Activated CD8-positive, alpha-beta memory T cell treated with anti-CD3 and anti-CD28 coated beads for 48 hours (primary cell): ENCODE data around the gene C19orf38.
"Not testable (repeated sequence)": the region's sequence is repeated elsewhere in the genome, so short reads cannot be mapped to it uniquely, and the experiment has no call there.

Source experiments
- DNase-seq, 3 experiments: peaks; one replicate each; pipeline ENCODE4 v3.0.0-alpha.2; 2020; ENCODE audit warnings: low read depth in 2 of 3, low spot score in 2 of 3

C19orf38 gene

GRCh38 chr19:10872546-10873107 is 24.4 kb downstream of the C19orf38 start:
- no peak for DNase-seq

GRCh38 chr19:10874024-10874423 is 25.8 kb downstream of the C19orf38 start:
- no peak for DNase-seq

GRCh38 chr19:10876459-10877240 is 28.4 kb downstream of the C19orf38 start:
- DNase-seq, result no peak

- DNase-seq, result not testable (repeated sequence)
Measured at GRCh38 chr19:10877608-10878007, 29.4 kb downstream of the C19orf38 start.

- DNase-seq, result no peak
Measured at GRCh38 chr19:10878253-10878652, 30.0 kb downstream of the C19orf38 start.

- no peak for DNase-seq
Measured at GRCh38 chr19:10881403-10882107, 33.3 kb downstream of the C19orf38 start.

- no peak for DNase-seq
Measured at GRCh38 chr19:10882108-10882457, 33.9 kb downstream of the C19orf38 start.

- DNase-seq, result no peak
Measured at GRCh38 chr19:10884274-10884673, 36.1 kb downstream of the C19orf38 start.

GRCh38 chr19:10885201-10886169 is 37.3 kb downstream of the C19orf38 start:
- no peak for DNase-seq

GRCh38 chr19:10887616-10888367 is 39.6 kb downstream of the C19orf38 start:
- no peak for DNase-seq

- no peak for DNase-seq
Measured at GRCh38 chr19:10888421-10888866, 40.2 kb downstream of the C19orf38 start.

GRCh38 chr19:10889880-10890279 is 41.7 kb downstream of the C19orf38 start:
- no peak for DNase-seq

GRCh38 chr19:10891405-10892086 is 43.3 kb downstream of the C19orf38 start:
- DNase-seq, result no peak

- DNase-seq, result no peak
Measured at GRCh38 chr19:10892256-10892655, 44.0 kb downstream of the C19orf38 start.

- DNase-seq, result no peak
Measured at GRCh38 chr19:10894911-10895213, 46.6 kb downstream of the C19orf38 start.

- DNase-seq, result no peak
Measured at GRCh38 chr19:10895363-10895762, 47.1 kb downstream of the C19orf38 start.

- DNase-seq, result no peak
Measured at GRCh38 chr19:10895920-10896319, 47.7 kb downstream of the C19orf38 start.

- no peak for DNase-seq
Measured at GRCh38 chr19:10896851-10897526, 48.8 kb downstream of the C19orf38 start.

- DNase-seq, result no peak
Measured at GRCh38 chr19:10898633-10899032, 50.4 kb downstream of the C19orf38 start.
